Measurements from ENCODE around the gene SHLD1. TPM values are rescaled to one million over a fixed set of nuclear protein-coding genes. Genes with fewer than 3 reads are reported as not detected.

The SHLD1 gene
- total and polyA plus RNA-seq, 2 donors (not counting 1 experiment from before 2014, with no cell fraction given): 3.3 to 4.2 TPM

DNA sequence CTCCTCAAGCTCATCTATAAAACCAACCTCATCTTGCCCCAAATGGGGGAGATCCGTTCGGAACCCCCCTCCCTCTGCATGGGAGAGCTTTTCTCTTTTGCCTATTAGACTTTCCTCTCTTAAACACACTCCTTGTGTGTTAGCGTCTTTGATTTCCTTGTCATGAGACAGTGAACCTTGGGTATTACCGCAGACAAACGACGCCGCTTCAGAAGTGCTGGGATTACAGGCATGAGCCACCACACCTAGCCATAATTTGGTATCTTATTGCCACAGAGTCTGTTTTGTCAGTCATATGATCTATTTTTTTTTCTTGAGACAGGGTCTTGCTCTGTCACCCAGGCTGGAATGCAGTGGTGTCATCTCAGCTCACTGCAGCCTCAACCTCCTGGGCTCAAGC lies 3.6 kb downstream of the SHLD1 start:
- no peaks in the 10 kb centered on the region for H3K9me3 ChIP-seq (ENCODE audit: control insufficient read depth, insufficient read depth, low read depth, low read length)
- TF ChIP-seq, protein P1, sequence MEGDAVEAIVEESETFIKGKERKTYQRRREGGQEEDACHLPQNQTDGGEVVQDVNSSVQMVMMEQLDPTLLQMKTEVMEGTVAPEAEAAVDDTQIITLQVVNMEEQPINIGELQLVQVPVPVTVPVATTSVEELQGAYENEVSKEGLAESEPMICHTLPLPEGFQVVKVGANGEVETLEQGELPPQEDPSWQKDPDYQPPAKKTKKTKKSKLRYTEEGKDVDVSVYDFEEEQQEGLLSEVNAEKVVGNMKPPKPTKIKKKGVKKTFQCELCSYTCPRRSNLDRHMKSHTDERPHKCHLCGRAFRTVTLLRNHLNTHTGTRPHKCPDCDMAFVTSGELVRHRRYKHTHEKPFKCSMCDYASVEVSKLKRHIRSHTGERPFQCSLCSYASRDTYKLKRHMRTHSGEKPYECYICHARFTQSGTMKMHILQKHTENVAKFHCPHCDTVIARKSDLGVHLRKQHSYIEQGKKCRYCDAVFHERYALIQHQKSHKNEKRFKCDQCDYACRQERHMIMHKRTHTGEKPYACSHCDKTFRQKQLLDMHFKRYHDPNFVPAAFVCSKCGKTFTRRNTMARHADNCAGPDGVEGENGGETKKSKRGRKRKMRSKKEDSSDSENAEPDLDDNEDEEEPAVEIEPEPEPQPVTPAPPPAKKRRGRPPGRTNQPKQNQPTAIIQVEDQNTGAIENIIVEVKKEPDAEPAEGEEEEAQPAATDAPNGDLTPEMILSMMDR (conservative IDR thresholded peaks at IDR 0.05 in 1 of 2, IDR thresholded peaks at IDR 0.05 in 1 of 2; ENCODE audit: low read depth in 1 of 2, low read length in 2 of 2): no peak
- TF ChIP-seq EZH2 (IDR thresholded peaks at IDR 0.05; ENCODE audit: low read length, missing control alignments): no peak
- H2AFZ ChIP-seq (ENCODE audit: low read length): no peak overlapping the region
- no peaks in the 10 kb centered on the region for H4K20me1 ChIP-seq (ENCODE audit: control insufficient read depth, extremely low read depth, insufficient read depth, low read length)
- no peaks in the 10 kb centered on the region for H3K27me3 ChIP-seq (ENCODE audit: control insufficient read depth, insufficient read depth, low read length)
- no peaks in the 10 kb centered on the region for H3K36me3 ChIP-seq (ENCODE audit: control insufficient read depth, insufficient read depth, low read length)
- H3K9ac ChIP-seq (ENCODE audit: insufficient read depth, low read length): no peak overlapping the region
- DNase-seq (ENCODE audit: low read depth in 2 of 2): no peak
- H3K79me2 ChIP-seq (ENCODE audit: control insufficient read depth, insufficient read depth, low read length): no peaks in the 10 kb centered on the region
- no peak overlapping the region for H3K4me3 ChIP-seq (replicated peaks in 1 of 4; ENCODE audit: control extremely low read depth in 1 of 4, insufficient read depth in 1 of 4, low read depth in 3 of 4, low read length in 4 of 4)
- no peaks in the 10 kb centered on the region for H3K4me1 ChIP-seq (ENCODE audit: control insufficient read depth, extremely low read depth, insufficient read depth, low read length)
- no peak overlapping the region for H3K4me2 ChIP-seq (ENCODE audit: extremely low read depth, insufficient read depth, low read length)
- H3K27ac ChIP-seq (ENCODE audit: insufficient read depth, low read length): no peak overlapping the region

DNA sequence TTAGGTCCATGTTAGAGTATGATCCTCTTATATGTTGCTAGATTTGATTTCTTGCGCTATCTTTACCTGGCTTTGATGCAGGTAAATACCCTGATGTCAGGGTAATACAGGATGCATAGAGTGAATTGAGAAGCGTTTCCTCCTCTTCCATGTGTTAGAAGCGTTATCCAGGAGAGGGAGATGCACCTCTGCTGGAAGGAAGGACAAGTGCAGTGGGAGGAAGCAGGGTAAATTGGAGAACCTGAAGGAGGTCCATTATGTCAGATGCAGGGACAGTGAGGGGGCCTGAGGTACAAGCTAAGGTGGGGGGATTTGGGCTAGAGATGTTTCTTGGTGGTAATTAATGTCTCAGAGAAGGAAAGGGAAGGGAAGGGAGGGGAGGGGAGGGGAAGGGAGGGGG lies 7.7 kb downstream of the SHLD1 start:
- no peaks in the 10 kb centered on the region for H3K9me3 ChIP-seq (ENCODE audit: control insufficient read depth, insufficient read depth, low read depth, low read length)
- DNase-seq (ENCODE audit: low read depth in 2 of 2): no peak
- H3K4me2 ChIP-seq (ENCODE audit: extremely low read depth, insufficient read depth, low read length): no peak overlapping the region
- H4K20me1 ChIP-seq (ENCODE audit: control insufficient read depth, extremely low read depth, insufficient read depth, low read length): no peaks in the 10 kb centered on the region
- H3K27ac ChIP-seq (ENCODE audit: insufficient read depth, low read length): no peak overlapping the region
- no peak overlapping the region for H2AFZ ChIP-seq (ENCODE audit: low read length)
- H3K36me3 ChIP-seq (ENCODE audit: control insufficient read depth, insufficient read depth, low read length): no peaks in the 10 kb centered on the region
- TF ChIP-seq, protein P1 (conservative IDR thresholded peaks at IDR 0.05 in 1 of 2, IDR thresholded peaks at IDR 0.05 in 1 of 2; ENCODE audit: low read depth in 1 of 2, low read length in 2 of 2): no peak
- TF ChIP-seq EZH2 (IDR thresholded peaks at IDR 0.05; ENCODE audit: low read length, missing control alignments): no peak
- H3K4me3 ChIP-seq (replicated peaks in 1 of 4; ENCODE audit: control extremely low read depth in 1 of 4, insufficient read depth in 1 of 4, low read depth in 3 of 4, low read length in 4 of 4): no peak overlapping the region
- no peaks in the 10 kb centered on the region for H3K79me2 ChIP-seq (ENCODE audit: control insufficient read depth, insufficient read depth, low read length)
- no peaks in the 10 kb centered on the region for H3K27me3 ChIP-seq (ENCODE audit: control insufficient read depth, insufficient read depth, low read length)
- H3K9ac ChIP-seq (ENCODE audit: insufficient read depth, low read length): no peak overlapping the region
- H3K4me1 ChIP-seq (ENCODE audit: control insufficient read depth, extremely low read depth, insufficient read depth, low read length): no peaks in the 10 kb centered on the region

DNA sequence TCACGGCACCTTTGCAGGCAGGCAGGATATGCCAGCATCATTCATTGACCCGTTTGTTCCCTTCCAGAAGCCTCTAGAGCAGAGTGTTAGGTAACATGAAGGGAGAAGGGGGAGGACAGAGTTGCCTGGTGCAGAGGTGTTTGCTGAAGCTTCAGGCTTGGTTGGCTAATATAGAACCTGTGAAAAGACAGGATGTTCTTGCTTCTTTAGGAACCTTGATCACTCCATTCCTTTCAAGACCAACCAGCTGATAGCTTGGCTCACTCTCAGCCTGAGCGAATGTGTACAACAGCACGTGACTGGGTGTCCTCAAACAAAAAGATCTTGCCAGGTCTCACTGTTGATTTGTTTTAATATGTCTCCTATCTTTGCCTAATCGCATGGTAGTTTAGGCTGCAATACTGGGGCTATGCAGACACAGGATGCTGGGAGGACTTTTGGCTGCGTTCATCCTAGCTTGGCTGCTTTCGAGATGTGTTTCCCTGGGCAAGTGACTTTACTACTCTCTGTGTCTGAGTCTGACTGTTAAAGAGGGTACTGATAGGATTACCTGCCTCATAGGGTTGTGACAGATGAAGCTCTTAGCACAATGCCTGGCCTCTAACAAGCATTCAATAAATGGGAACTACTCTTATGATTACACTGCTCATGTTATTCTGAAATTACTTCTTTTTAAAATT lies 16.0 kb downstream of the SHLD1 start:
- Histone ChIP-seq H4K20me1 (ENCODE audit: control insufficient read depth, extremely low read depth, insufficient read depth, low read length) (no peaks in the 10 kb centered on the region), H3K9ac (ENCODE audit: insufficient read depth, low read length) (no peak overlapping the region)

More for the DNA sequence above, 16.0 kb downstream of the SHLD1 start:
- H3K4me1 ChIP-seq (ENCODE audit: control insufficient read depth, extremely low read depth, insufficient read depth, low read length): no peaks in the 10 kb centered on the region
- no peak overlapping the region for H3K4me2 ChIP-seq (ENCODE audit: extremely low read depth, insufficient read depth, low read length)
- no peak overlapping the region for H2AFZ ChIP-seq (ENCODE audit: low read length)
- no peak overlapping the region for H3K27ac ChIP-seq (ENCODE audit: insufficient read depth, low read length)
- no peaks in the 10 kb centered on the region for H3K79me2 ChIP-seq (ENCODE audit: control insufficient read depth, insufficient read depth, low read length)
- no peak overlapping the region for H3K4me3 ChIP-seq (replicated peaks in 1 of 4; ENCODE audit: control extremely low read depth in 1 of 4, insufficient read depth in 1 of 4, low read depth in 3 of 4, low read length in 4 of 4)
- no peaks in the 10 kb centered on the region for H3K9me3 ChIP-seq (ENCODE audit: control insufficient read depth, insufficient read depth, low read depth, low read length)
- DNase-seq (ENCODE audit: low read depth in 2 of 2): no peak
- TF ChIP-seq, protein P1 (conservative IDR thresholded peaks at IDR 0.05 in 1 of 2, IDR thresholded peaks at IDR 0.05 in 1 of 2; ENCODE audit: low read depth in 1 of 2, low read length in 2 of 2): no peak
- TF ChIP-seq EZH2 (IDR thresholded peaks at IDR 0.05; ENCODE audit: low read length, missing control alignments): no peak
- H3K36me3 ChIP-seq (ENCODE audit: control insufficient read depth, insufficient read depth, low read length): no peaks in the 10 kb centered on the region
- H3K27me3 ChIP-seq (ENCODE audit: control insufficient read depth, insufficient read depth, low read length): no peaks in the 10 kb centered on the region
